ENCODE results near the gene DDX27. TPM values are rescaled to one million over a fixed set of nuclear protein-coding genes. Genes with fewer than 3 reads are reported as not detected.

Gene DDX27
- total and polyA plus RNA-seq, 9 of the 15 experiments (the other 6 are each of a cell fraction or from before 2014, with no cell fraction given), result 17.9 to 79.3 (median 57.0) TPM

DNA sequence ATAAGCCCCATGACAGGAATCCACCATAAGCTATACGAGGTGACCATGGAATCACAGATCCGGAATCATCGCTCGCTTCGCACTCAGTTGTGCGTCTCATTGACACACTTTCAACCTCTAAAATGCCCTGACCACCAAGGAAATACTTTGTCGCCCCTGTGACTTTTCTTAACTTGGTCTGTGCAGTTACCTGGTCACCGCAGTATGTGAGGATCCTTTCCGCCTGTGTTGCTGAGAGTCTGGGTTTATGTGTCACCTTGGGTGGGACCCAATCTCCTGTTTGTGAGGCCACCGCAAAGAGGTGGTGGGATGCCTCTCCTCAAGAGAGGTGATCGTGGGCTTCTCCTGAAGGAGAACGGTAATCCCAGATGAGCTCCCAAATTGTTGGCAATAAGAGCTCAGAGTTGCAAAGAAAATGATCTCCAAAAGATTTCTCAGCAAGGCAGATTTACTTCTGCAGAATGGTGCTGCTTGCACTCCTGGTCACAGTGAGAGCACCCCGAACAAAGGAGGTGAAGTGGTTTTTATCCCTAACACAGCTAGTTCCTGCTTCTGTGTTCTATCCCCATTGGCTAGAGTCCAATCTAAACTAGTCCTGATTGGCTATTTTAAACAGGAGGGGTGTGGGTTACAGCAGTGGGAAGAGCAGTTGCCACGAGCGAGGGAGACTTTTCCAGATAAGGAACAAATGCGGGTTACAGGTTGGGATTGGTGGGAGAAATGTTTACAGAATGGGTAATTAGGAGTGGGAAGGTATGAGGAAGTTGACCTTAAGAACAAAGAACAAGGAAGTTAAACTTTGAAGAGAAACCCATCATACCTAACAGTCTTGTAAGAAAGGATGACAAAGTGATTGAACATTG lies 67.7 kb downstream of the DDX27 start (continued):
- TF ChIP-seq, protein P1, sequence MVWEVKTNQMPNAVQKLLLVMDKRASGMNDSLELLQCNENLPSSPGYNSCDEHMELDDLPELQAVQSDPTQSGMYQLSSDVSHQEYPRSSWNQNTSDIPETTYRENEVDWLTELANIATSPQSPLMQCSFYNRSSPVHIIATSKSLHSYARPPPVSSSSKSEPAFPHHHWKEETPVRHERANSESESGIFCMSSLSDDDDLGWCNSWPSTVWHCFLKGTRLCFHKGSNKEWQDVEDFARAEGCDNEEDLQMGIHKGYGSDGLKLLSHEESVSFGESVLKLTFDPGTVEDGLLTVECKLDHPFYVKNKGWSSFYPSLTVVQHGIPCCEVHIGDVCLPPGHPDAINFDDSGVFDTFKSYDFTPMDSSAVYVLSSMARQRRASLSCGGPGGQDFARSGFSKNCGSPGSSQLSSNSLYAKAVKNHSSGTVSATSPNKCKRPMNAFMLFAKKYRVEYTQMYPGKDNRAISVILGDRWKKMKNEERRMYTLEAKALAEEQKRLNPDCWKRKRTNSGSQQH (CRISPR knock-in tag; IDR thresholded peaks at IDR 0.05), result no peak
- TF ChIP-seq TRIM24 (IDR thresholded peaks at IDR 0.05) (peak in 1 of 2 experiments; percentile 79; a peak in 2 of 4 replicates), SP2 (IDR thresholded peaks at IDR 0.05; ENCODE audit: extremely low read depth, low read depth, low read length, poor library complexity, severe bottlenecking) (no peak), TEAD4 (IDR thresholded peaks at IDR 0.05; ENCODE audit: low read length) (peak; percentile 29), TEAD4 (CRISPR knock-in tag; IDR thresholded peaks at IDR 0.05; ENCODE audit: borderline replicate concordance) (no peak), CBX3 (IDR thresholded peaks at IDR 0.05; ENCODE audit: borderline replicate concordance in 1 of 2, low read length in 2 of 2) (peak in 1 of 2 experiments; percentile 99; a peak in 2 of 3 replicates), TCF3 (CRISPR knock-in tag; IDR thresholded peaks at IDR 0.05) (no peak), RBM34 (IDR thresholded peaks at IDR 0.05; ENCODE audit: borderline replicate concordance, insufficient read depth, low read length) (no peak), BCL6 (CRISPR knock-in tag; IDR thresholded peaks at IDR 0.05) (no peak), TRIM28 (IDR thresholded peaks at IDR 0.05) (peak; percentile 97), ZNF263 (CRISPR knock-in tag; IDR thresholded peaks at IDR 0.05; ENCODE audit: borderline replicate concordance) (no peak), PHF20 (IDR thresholded peaks at IDR 0.05; ENCODE audit: partially characterized antibody) (no peak), MTF1 (CRISPR knock-in tag; IDR thresholded peaks at IDR 0.05; ENCODE audit: borderline replicate concordance) (no peak), JUND (IDR thresholded peaks at IDR 0.05; ENCODE audit: borderline replicate concordance, low read depth, low read length) (peak; percentile 26; the same call in 1 of the 2 replicates), JUND (tag; IDR thresholded peaks at IDR 0.05; ENCODE audit: borderline replicate concordance, low read depth, low read length) (no peak), GABPB1 (CRISPR knock-in tag; IDR thresholded peaks at IDR 0.05) (peak; percentile 57), MBD2 (IDR thresholded peaks at IDR 0.05; ENCODE audit: borderline replicate concordance, low read depth) (0 out of 2 replicates have a peak, but pooled peaks have one; percentile 5), HDAC8 (tag; IDR thresholded peaks at IDR 0.05) (no peak), MYBL2 (IDR thresholded peaks at IDR 0.05; ENCODE audit: low read depth) (peak; percentile 67), MYBL2 (CRISPR knock-in tag; IDR thresholded peaks at IDR 0.05; ENCODE audit: borderline replicate concordance) (no peak), MEF2A (IDR thresholded peaks at IDR 0.05; ENCODE audit: control insufficient read depth, low read depth, low read length) (no peak)
- TF ChIP-seq, protein P2, sequence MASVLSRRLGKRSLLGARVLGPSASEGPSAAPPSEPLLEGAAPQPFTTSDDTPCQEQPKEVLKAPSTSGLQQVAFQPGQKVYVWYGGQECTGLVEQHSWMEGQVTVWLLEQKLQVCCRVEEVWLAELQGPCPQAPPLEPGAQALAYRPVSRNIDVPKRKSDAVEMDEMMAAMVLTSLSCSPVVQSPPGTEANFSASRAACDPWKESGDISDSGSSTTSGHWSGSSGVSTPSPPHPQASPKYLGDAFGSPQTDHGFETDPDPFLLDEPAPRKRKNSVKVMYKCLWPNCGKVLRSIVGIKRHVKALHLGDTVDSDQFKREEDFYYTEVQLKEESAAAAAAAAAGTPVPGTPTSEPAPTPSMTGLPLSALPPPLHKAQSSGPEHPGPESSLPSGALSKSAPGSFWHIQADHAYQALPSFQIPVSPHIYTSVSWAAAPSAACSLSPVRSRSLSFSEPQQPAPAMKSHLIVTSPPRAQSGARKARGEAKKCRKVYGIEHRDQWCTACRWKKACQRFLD (CRISPR knock-in tag; IDR thresholded peaks at IDR 0.05), result 0 out of 2 replicates have a peak, but pooled peaks have one; percentile 12
- TF ChIP-seq, protein P3, sequence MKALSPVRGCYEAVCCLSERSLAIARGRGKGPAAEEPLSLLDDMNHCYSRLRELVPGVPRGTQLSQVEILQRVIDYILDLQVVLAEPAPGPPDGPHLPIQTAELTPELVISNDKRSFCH (CRISPR knock-in tag; IDR thresholded peaks at IDR 0.05), result no peak
- TF ChIP-seq, protein P3 (tag; IDR thresholded peaks at IDR 0.05), result no peak
